Measurements from ENCODE around the gene EPC2.
"Not testable (repeated sequence)": the region's sequence is repeated elsewhere in the genome, so short reads cannot be mapped to it uniquely, and the experiment has no call there.

DNA sequence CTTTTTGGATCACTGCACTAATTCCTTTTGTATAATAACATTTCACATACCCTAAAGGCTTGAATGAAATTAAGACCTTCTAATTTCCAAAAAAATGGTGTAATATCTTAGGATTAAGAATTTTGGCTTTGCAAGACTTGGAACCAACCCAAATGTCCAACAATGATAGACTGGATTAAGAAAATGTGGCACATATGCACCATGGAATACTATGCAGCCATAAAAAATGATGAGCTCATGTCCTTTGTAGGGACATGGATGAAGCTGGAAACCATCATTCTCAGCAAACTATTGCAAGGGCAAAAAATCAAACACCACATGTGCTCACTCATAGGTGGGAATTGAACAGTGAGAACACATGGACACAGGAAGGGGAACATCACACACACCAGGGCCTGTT is 43.5 kb downstream of the EPC2 start:
- TF ChIP-seq, protein P1, sequence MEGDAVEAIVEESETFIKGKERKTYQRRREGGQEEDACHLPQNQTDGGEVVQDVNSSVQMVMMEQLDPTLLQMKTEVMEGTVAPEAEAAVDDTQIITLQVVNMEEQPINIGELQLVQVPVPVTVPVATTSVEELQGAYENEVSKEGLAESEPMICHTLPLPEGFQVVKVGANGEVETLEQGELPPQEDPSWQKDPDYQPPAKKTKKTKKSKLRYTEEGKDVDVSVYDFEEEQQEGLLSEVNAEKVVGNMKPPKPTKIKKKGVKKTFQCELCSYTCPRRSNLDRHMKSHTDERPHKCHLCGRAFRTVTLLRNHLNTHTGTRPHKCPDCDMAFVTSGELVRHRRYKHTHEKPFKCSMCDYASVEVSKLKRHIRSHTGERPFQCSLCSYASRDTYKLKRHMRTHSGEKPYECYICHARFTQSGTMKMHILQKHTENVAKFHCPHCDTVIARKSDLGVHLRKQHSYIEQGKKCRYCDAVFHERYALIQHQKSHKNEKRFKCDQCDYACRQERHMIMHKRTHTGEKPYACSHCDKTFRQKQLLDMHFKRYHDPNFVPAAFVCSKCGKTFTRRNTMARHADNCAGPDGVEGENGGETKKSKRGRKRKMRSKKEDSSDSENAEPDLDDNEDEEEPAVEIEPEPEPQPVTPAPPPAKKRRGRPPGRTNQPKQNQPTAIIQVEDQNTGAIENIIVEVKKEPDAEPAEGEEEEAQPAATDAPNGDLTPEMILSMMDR (IDR thresholded peaks at IDR 0.05), result not testable (repeated sequence)
- TF ChIP-seq POLR2AphosphoS5, POLR2A (IDR thresholded peaks at IDR 0.05): not testable (repeated sequence)

Data from breast epithelium (tissue), 3 donors.